Spinal cord (tissue), 10 donors: ENCODE data around the gene NFKB1. TPM values are rescaled to one million over a fixed set of nuclear protein-coding genes. Genes with fewer than 3 reads are reported as not detected.
"Not testable (repeated sequence)": the region's sequence is repeated elsewhere in the genome, so short reads cannot be mapped to it uniquely, and the experiment has no call there.

Experiments
- DNase-seq, 6 donors: peaks; one replicate each; pipeline versions ENCODE4 v3.0.0 to v3.0.0-alpha.2; 2013 to 2015; ENCODE audit warnings: low spot score in 6 of 6, low read depth in 4 of 6
- H3K27ac ChIP-seq: one replicate; pipeline ENCODE4 v1.5.1; 2013; ENCODE audit warnings: low read depth, low read length, control low read depth
- H3K27me3 ChIP-seq: one replicate; pipeline ENCODE4 v1.6.1; 2013; ENCODE audit warnings: low read length; ENCODE audit not compliant: control insufficient read depth, insufficient read depth
- H3K36me3 ChIP-seq: one replicate; pipeline ENCODE4 v1.6.1; 2013; ENCODE audit warnings: low read length; ENCODE audit not compliant: control insufficient read depth, insufficient read depth
- H3K4me1 ChIP-seq: one replicate; pipeline ENCODE4 v1.6.1; 2013; ENCODE audit warnings: low read length; ENCODE audit not compliant: control insufficient read depth, insufficient read depth
- H3K4me3 ChIP-seq: one replicate; pipeline ENCODE4 v1.5.1; 2013; ENCODE audit warnings: low read depth, low read length, control low read depth
- H3K9me3 ChIP-seq: one replicate; pipeline ENCODE4 v1.6.1; 2013; ENCODE audit warnings: low read length; ENCODE audit not compliant: control insufficient read depth, insufficient read depth
- WGBS: methylation state at CpG from one replicate; pipeline ENCODE4 v1.1.5; 2013; ENCODE audit warnings: missing lambda C conversion rate; ENCODE audit not compliant: insufficient coverage; 5-methylcytosine and 5-hydroxymethylcytosine counted together
- polyA plus RNA-seq, 2 donors: library from polyadenylated mRNA; unstranded; fragments of 120-200 nt; gene quantifications; one replicate each; pipeline ENCODE4 v1.2.1, GENCODE V29; 2013; ENCODE audit not compliant: insufficient read length in 2 of 2
- total RNA-seq, 2 donors: library from RNA; depleted of rRNA in 1 of 2; stranded (reverse); fragments of 120-200 nt in 1 of 2; fragments of >200 nt in 1 of 2; gene quantifications; one replicate each; pipeline versions ENCODE4 v1.2.3 to v1.2.4, GENCODE V29; 2013 to 2014
- donor health status: healthy.

NFKB1 gene
- total and polyA plus RNA-seq, 4 donors = 12.5 to 19.2 (median 16.1) TPM

- Histone ChIP-seq H3K27me3 (no peaks in the 10 kb centered on the region), H3K4me3 (no peak overlapping the region), H3K4me1 (no peaks in the 10 kb centered on the region), H3K9me3 (no peaks in the 10 kb centered on the region), H3K36me3 (peaks cover 43% of the 10 kb centered on the region), H3K27ac (no peak overlapping the region)
- 70% methylated on average over 4 of the region's 11 CpGs for WGBS
- no peak for DNase-seq
These were observed 111.7 kb downstream of the NFKB1 start for GRCh38 chr4:102612824-102613366.

- no peak overlapping the region for H3K27ac ChIP-seq
- no peak overlapping the region for H3K4me3 ChIP-seq
- H3K27me3 ChIP-seq = no peaks in the 10 kb centered on the region
- H3K9me3 ChIP-seq = no peaks in the 10 kb centered on the region
- H3K4me1 ChIP-seq = no peaks in the 10 kb centered on the region
- H3K36me3 ChIP-seq = peaks cover 37% of the 10 kb centered on the region
- 97% methylated on average over 7 of the region's 9 CpGs for WGBS
- DNase-seq = no peak
These were observed 113.6 kb downstream of the NFKB1 start for GRCh38 chr4:102614801-102615200.

GRCh38 chr4:102616636-102617035, 115.5 kb downstream of the NFKB1 start:
- Histone ChIP-seq H3K4me1 (no peaks in the 10 kb centered on the region), H3K27me3 (no peaks in the 10 kb centered on the region), H3K27ac (no peak overlapping the region), H3K36me3 (peaks cover 28% of the 10 kb centered on the region), H3K9me3 (no peaks in the 10 kb centered on the region), H3K4me3 (no peak overlapping the region)
- DNase-seq = peak in 1 of 6 donors; percentile 26
- 81% methylated on average over 3 of the region's 9 CpGs for WGBS

- H3K36me3 ChIP-seq = peaks cover 16% of the 10 kb centered on the region
- not testable (repeated sequence) for H3K4me1 ChIP-seq, H3K9me3 ChIP-seq, DNase-seq, H3K27ac ChIP-seq, H3K27me3 ChIP-seq, H3K4me3 ChIP-seq
- 100% methylated on average over 4 of the region's 9 CpGs for WGBS
These were observed 117.9 kb downstream of the NFKB1 start for GRCh38 chr4:102619021-102619420.

- not testable (repeated sequence) for H3K36me3 ChIP-seq, H3K4me1 ChIP-seq, H3K27ac ChIP-seq, H3K9me3 ChIP-seq, H3K4me3 ChIP-seq, DNase-seq, H3K27me3 ChIP-seq
- WGBS = 90% methylated on average over 2 of the region's 4 CpGs
These were observed 118.8 kb downstream of the NFKB1 start for GRCh38 chr4:102619776-102620631.

DNA sequence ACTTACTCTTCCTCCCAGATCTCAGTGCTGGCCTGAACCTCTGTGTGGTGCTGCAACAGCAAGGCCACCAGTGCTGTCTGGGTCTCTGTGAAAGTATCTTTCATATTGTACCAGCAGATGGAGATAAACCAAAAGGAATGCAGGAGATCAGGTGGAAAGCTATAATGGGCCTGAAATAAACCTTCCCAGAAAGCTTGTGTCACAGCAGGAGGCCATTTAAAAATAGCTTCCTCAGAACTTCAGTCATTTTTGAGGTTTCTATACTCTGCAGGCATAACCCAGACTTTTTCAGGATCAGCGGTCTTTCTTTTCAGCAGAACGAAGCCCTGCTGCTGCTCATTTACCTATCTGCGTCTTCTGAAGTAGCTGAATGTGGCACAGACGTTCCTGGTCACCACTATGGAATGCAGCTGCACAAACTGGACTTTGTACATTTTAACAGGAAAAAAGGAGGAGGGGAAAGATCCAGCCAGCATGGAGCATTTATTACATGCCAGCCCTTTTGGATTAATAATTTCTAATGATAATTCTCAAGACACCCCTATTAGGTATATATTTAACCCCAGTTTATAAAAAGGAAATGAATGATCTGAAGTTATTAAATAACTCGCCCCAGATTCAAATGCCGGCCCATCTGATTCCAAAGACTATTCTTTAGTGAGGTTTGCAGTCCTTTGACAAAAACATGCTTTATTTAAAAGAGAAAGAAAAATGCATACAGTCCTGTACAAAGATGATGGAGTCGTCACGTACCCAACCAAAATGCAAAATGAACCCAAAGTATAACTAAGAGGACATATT, 119.7 kb downstream of the NFKB1 start:
- no peak overlapping the region for H3K4me3 ChIP-seq
- peaks cover 5% of the 10 kb centered on the region for H3K36me3 ChIP-seq
- H3K27ac ChIP-seq = no peak overlapping the region
- peak; percentile 38 to 93 (median 46) for DNase-seq
- H3K27me3 ChIP-seq = no peaks in the 10 kb centered on the region
- peaks cover 6% of the 10 kb centered on the region for H3K4me1 ChIP-seq
- H3K9me3 ChIP-seq = no peaks in the 10 kb centered on the region
- 36% methylated on average over 2 of the region's 8 CpGs for WGBS

DNA sequence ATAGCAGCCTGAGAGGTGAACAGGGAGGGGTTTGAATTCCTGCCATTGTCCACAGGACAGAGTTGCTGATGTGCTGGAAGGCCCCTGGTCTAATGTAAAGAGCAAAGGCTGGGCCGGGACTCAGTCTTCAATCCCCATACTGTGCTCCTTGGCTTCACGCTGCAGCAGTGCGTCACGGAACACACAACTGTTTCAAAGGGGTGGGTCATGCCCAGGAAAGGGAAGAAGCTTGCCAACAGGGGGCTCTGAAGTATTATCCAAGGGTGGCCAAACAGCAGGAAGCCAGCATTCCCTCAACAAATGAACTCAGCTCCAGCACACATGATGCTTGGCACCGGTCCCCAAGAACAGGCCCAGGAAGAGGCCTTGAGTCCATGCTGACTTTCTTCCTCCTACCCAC, 122.5 kb downstream of the NFKB1 start:
- H3K4me1 ChIP-seq = peaks cover 6% of the 10 kb centered on the region
- no peaks in the 10 kb centered on the region for H3K27me3 ChIP-seq
- DNase-seq = peak in 3 of 6 donors; percentile 9 to 63 (median 49)
- no peak overlapping the region for H3K27ac ChIP-seq
- no peaks in the 10 kb centered on the region for H3K36me3 ChIP-seq
- no peaks in the 10 kb centered on the region for H3K9me3 ChIP-seq
- 51% methylated on average over 5 of the region's 5 CpGs for WGBS
- H3K4me3 ChIP-seq = no peak overlapping the region

- DNase-seq = no peak
- H3K4me3 ChIP-seq = no peak overlapping the region
- H3K27me3 ChIP-seq = no peaks in the 10 kb centered on the region
- H3K36me3 ChIP-seq = no peaks in the 10 kb centered on the region
- WGBS = 84% methylated on average over 4 of the region's 4 CpGs
- H3K9me3 ChIP-seq = no peaks in the 10 kb centered on the region
- H3K4me1 ChIP-seq = peaks cover 6% of the 10 kb centered on the region
- no peak overlapping the region for H3K27ac ChIP-seq
These were observed 123.3 kb downstream of the NFKB1 start for GRCh38 chr4:102624505-102624904.

- no peaks in the 10 kb centered on the region for H3K9me3 ChIP-seq
- peaks cover 6% of the 10 kb centered on the region for H3K4me1 ChIP-seq
- DNase-seq = no peak
- no peaks in the 10 kb centered on the region for H3K27me3 ChIP-seq
- H3K36me3 ChIP-seq = no peaks in the 10 kb centered on the region
- H3K4me3 ChIP-seq = no peak overlapping the region
- WGBS = 96% methylated on average over 3 of the region's 3 CpGs
- no peak overlapping the region for H3K27ac ChIP-seq
These were observed 124.2 kb downstream of the NFKB1 start for GRCh38 chr4:102625232-102625930.
